Omental fat pad (tissue), 4 donors: ENCODE results near the gene CMTM3. TPM values are rescaled to one million over a fixed set of nuclear protein-coding genes. Genes with fewer than 3 reads are reported as not detected.

Experiments used
- ATAC-seq: fragments of 150-250 bp; one replicate; pipeline ENCODE4 v1.9.1; 2016; ENCODE audit warnings: mild to moderate bottlenecking, moderate library complexity; ENCODE audit not compliant: low FRiP score
- DNase-seq: peaks from one replicate; pipeline ENCODE4 v3.0.0-alpha.2; 2019; ENCODE audit warnings: low spot score
- total RNA-seq, 4 donors: library from RNA; depleted of rRNA; stranded (reverse); fragments of >200 nt; gene quantifications; one replicate each; pipeline ENCODE4 v1.1.0, GENCODE V29; 2016
- TF ChIP-seq, protein P1 (sequence below), 3 donors: fragments of 450-650 bp; IDR thresholded peaks; one replicate each; pipeline ENCODE4 v1.5.1; 2016 to 2017; ENCODE audit warnings: antibody characterized with exemption in 3 of 3, mild to moderate bottlenecking in 3 of 3, moderate library complexity in 2 of 3

CMTM3 gene
- total RNA-seq, 4 donors from 2014 or later = 28.9 to 53.4 (median 43.5) TPM

DNA sequence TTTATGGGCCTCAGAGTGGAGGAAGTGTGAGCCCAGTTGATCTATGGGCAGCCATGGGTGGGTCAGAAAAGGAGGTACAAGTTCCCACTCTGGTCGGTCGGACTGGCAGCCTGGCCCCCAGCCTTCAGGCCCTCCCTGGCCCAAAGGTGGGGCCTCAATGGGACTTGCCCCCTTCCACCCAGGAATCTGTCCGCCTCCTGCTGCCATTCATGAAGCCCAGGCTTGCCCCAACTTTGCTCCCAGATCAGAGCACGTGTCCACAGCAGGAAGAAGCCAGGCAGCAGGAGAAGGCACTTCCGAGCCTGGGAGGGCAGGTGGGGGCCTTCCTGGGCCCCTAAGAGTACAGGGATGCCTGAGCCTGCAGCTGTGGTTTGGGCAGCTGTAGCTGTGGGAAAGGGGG lies 3.0 kb upstream of the CMTM3 start:
- TF ChIP-seq, protein P1, sequence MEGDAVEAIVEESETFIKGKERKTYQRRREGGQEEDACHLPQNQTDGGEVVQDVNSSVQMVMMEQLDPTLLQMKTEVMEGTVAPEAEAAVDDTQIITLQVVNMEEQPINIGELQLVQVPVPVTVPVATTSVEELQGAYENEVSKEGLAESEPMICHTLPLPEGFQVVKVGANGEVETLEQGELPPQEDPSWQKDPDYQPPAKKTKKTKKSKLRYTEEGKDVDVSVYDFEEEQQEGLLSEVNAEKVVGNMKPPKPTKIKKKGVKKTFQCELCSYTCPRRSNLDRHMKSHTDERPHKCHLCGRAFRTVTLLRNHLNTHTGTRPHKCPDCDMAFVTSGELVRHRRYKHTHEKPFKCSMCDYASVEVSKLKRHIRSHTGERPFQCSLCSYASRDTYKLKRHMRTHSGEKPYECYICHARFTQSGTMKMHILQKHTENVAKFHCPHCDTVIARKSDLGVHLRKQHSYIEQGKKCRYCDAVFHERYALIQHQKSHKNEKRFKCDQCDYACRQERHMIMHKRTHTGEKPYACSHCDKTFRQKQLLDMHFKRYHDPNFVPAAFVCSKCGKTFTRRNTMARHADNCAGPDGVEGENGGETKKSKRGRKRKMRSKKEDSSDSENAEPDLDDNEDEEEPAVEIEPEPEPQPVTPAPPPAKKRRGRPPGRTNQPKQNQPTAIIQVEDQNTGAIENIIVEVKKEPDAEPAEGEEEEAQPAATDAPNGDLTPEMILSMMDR (IDR thresholded peaks at IDR 0.05) = no peak
- ATAC-seq = no peak
- no peak for DNase-seq

DNA sequence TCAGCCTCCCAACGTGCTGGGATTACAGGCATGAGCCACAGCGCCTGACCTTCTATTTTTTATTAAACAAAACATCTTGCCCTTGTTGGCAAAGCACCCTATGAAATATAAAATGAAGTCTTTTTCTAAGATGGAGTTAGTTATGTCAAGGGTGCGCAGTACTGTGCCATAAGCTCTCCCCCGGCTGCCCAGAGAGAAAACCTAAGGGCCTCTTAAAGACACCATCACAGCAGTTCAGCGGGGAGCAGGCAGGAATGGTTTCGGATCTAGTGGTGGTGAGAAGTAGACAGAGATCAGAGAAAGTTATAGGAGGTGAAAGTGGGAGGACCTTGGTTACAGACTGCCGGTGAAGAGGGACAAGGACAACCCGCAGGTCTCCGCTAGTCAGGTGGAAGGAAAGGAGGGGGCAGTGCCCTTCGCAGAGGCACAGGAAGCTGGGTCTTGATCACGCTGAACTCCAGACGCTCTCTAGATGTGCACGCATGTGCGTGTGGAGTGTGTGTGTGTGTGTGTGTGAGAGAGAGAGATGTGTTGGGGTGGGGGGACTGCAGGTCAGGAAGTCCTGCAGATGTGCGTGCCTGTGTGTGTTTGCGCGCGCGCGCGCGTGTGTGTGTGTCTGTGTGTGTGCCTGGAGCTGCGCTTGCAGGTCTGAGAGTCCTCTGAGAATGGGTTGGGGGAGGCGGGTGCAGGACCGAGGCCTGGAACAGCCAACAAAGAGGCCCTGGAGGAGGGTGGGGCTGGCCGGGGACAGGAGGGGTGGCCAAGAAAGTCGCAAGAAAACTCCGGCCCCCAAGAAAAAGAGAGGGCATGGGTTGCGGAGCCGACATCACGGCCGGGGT lies 748 bp upstream of the CMTM3 start:
- DNase-seq = no peak
- TF ChIP-seq, protein P1 (IDR thresholded peaks at IDR 0.05) = no peak
- peak; percentile 8 for ATAC-seq

DNA sequence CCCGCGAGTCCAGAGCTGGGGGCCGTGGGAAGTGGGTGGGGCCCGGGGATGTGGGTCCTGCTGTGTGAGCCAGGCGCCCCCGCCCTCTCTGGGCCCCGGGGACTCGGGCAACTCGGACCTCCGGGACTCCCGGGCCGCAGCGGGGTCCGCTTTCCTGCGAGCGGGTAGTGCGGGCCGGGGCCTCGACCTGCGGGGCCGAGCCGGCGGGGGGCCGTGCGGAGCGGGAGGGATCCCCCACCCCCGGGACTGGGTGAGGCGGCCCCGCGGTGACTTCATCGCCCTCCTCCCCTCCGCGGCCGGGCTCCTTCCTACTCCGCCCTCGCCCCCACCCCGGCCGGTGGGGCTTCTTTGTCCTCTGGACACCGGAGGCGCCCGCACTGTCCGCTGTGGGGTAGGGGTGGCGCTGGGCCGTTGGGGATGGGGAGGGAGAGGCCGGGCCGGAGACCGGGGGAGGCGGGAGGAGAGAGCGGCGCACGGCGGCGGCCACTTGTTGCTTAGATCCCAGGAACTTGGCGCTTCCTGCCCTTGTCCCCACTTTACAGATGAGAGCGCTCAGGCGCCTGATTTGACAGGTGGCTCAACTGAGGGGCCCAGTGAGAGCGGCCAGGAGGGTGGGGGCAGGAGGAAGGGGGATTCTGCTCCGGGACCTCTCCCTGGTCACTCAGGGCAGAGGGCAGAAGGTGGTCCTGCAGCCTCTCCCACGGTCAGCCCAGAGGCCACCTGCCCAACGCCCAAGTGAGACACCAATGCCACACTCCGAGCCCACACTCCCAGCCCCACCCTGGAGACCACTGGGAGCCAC lies 874 bp downstream of the CMTM3 start:
- TF ChIP-seq, protein P1 (IDR thresholded peaks at IDR 0.05) = no peak
- DNase-seq (no peak), ATAC-seq (peak; percentile 68)

DNA sequence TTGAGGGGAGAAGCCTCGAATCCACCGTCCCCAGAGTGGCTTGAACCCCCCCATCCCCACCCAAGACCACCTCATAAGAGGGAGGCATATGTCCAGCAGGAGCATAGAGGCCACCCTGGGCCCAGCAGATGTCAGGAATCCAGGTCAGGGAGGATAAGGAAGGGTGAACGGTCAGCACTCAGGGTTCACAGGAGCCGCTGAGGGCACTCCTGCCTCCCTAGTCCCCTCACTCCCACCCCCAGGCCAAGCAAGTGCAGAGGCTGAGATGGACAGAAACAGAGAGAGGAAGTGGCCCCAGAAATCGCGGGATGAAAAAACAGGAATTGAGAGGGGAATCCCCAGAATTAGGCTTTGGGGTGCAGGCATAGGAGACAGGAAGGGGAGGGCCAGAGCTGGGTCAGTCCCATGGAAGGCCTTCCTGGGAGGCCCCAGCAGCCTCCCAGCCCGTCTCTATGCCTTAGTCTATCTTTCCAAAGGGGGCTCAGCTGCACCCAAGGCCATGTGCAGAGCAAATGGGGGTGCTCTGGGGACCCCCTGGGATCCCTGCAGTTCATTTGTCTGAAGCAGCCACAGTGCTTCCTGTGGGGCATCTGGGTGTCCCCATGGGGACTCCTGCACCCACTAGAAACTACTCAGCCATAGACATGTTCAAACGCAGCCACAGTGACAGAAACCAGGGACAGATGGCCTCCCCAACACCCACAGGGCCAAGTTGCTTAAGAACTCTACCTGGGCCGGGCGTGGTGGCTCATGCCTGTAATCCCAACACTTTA lies 1.7 kb downstream of the CMTM3 start:
- DNase-seq = no peak
- ATAC-seq = no peak

GRCh38 chr16:66608241-66609138 lies 4.0 kb downstream of the CMTM3 start:
- TF ChIP-seq, protein P1 (IDR thresholded peaks at IDR 0.05) = peak in 1 of 3 donors; percentile 42
- DNase-seq (peak; percentile 71), ATAC-seq (peak; percentile 45)

More for the DNA sequence above, 1.7 kb downstream of the CMTM3 start:
- TF ChIP-seq, protein P1 (IDR thresholded peaks at IDR 0.05) = no peak

DNA sequence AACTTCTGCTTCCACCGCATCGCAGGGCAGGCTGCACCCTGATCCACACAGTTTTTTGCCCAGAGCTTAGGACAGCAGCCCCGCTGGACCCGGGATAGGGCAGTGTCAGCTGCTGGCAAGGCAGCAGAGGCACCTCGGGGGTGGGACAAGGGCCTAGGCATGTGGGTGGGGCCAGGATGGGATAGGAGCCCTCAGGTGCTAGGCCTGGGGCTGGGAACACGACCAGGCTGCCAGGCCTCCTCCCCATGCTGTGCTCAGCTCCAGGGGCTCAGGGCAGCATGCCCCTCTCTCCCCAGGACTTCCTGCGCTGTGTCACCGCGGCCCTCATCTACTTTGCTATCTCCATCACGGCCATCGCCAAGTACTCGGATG lies 4.6 kb downstream of the CMTM3 start:
- TF ChIP-seq, protein P1 (IDR thresholded peaks at IDR 0.05) = no peak
- no peak for DNase-seq
- ATAC-seq = no peak
